Fibroblast of lung (primary cell): ENCODE data around the gene ID1.
"Not testable (repeated sequence)": the region's sequence is repeated elsewhere in the genome, so short reads cannot be mapped to it uniquely, and the experiment has no call there.

Experiments
- EZH2 ChIP-seq: IDR thresholded peaks from 2 replicates; pipeline ENCODE4 v1.5.1; 2012; ENCODE audit warnings: low read length, control low read depth, mild to moderate bottlenecking; ENCODE audit errors: missing control alignments
- TF ChIP-seq, protein P1 (sequence below), 2 donors: IDR thresholded peaks in 1 of 2; conservative IDR thresholded peaks in 1 of 2; 1 replicate in 1 of 2; 2 replicates in 1 of 2; pipeline ENCODE4 v1.5.1; 2011 to 2012; ENCODE audit warnings: low read length in 2 of 2, control low read depth in 1 of 2, inconsistent platforms in 1 of 2, low read depth in 1 of 2, mild to moderate bottlenecking in 1 of 2

GRCh38 chr20:31612271-31612640 is 7.2 kb downstream of the ID1 start:
- TF ChIP-seq, protein P1, sequence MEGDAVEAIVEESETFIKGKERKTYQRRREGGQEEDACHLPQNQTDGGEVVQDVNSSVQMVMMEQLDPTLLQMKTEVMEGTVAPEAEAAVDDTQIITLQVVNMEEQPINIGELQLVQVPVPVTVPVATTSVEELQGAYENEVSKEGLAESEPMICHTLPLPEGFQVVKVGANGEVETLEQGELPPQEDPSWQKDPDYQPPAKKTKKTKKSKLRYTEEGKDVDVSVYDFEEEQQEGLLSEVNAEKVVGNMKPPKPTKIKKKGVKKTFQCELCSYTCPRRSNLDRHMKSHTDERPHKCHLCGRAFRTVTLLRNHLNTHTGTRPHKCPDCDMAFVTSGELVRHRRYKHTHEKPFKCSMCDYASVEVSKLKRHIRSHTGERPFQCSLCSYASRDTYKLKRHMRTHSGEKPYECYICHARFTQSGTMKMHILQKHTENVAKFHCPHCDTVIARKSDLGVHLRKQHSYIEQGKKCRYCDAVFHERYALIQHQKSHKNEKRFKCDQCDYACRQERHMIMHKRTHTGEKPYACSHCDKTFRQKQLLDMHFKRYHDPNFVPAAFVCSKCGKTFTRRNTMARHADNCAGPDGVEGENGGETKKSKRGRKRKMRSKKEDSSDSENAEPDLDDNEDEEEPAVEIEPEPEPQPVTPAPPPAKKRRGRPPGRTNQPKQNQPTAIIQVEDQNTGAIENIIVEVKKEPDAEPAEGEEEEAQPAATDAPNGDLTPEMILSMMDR (conservative IDR thresholded peaks at IDR 0.05 in 1 of 2, IDR thresholded peaks at IDR 0.05 in 1 of 2; ENCODE audit: low read depth in 1 of 2, low read length in 2 of 2): not testable (repeated sequence)
- not testable (repeated sequence) for TF ChIP-seq EZH2
